SK-N-SH treated with all-trans-retinoic acid at 6 μM for 48 hours (cell line): ENCODE data around the gene MREG.
"Not testable (repeated sequence)": the region's sequence is repeated elsewhere in the genome, so short reads cannot be mapped to it uniquely, and the experiment has no call there.

Source experiments
- ARNTL ChIP-seq: fragments of 450-650 bp; formaldehyde crosslinking; IDR thresholded peaks from 2 replicates; pipeline ENCODE4 v1.5.0; 2020; ENCODE audit warnings: low read depth, mild to moderate bottlenecking, moderate library complexity, borderline replicate concordance
- BACH2 ChIP-seq: fragments of 250-450 bp; sonication (Bioruptor Pico); IDR thresholded peaks from 2 replicates; pipeline ENCODE4 v1.9.0; 2021; ENCODE audit warnings: mild to moderate bottlenecking, borderline replicate concordance
- CSDC2 ChIP-seq: fragments of 250-450 bp; sonication (Bioruptor Pico); IDR thresholded peaks from 2 replicates; pipeline ENCODE4 v1.5.0; 2020; ENCODE audit warnings: mild to moderate bottlenecking, moderate library complexity
- ESRRG ChIP-seq: fragments of 250-450 bp; sonication (Bioruptor Pico); IDR thresholded peaks from 2 replicates; pipeline ENCODE4 v1.6.1; 2021; ENCODE audit warnings: mild to moderate bottlenecking
- GLIS3 ChIP-seq: fragments of 250-450 bp; sonication (Bioruptor Pico); IDR thresholded peaks from 2 replicates; pipeline ENCODE4 v1.5.0; 2020; ENCODE audit warnings: mild to moderate bottlenecking, moderate library complexity
- RARB ChIP-seq: fragments of 250-450 bp; sonication (Bioruptor Pico); IDR thresholded peaks from 2 replicates; pipeline ENCODE4 v1.8.0; 2021; ENCODE audit warnings: mild to moderate bottlenecking, moderate library complexity
- TOX ChIP-seq: fragments of 250-450 bp; sonication (Bioruptor Pico); IDR thresholded peaks from 2 replicates; pipeline ENCODE4 v1.8.0; 2021; ENCODE audit warnings: mild to moderate bottlenecking, moderate library complexity, borderline replicate concordance
- ZFP3 ChIP-seq: fragments of 250-450 bp; sonication (Bioruptor Pico); IDR thresholded peaks from 2 replicates; pipeline ENCODE4 v1.5.0; 2020; ENCODE audit warnings: mild to moderate bottlenecking, moderate library complexity
- ZFP30 ChIP-seq: fragments of 450-650 bp; formaldehyde crosslinking; IDR thresholded peaks from 2 replicates; pipeline ENCODE4 v1.5.0; 2022; ENCODE audit warnings: mild to moderate bottlenecking, moderate library complexity
- TF ChIP-seq, protein P1 (sequence below): fragments of 250-450 bp; sonication (Bioruptor Pico); IDR thresholded peaks from 2 replicates; pipeline ENCODE4 v1.8.0; 2020; ENCODE audit warnings: mild to moderate bottlenecking, moderate library complexity, borderline replicate concordance
- TF ChIP-seq, protein P2 (sequence below): fragments of 250-450 bp; sonication (Bioruptor Pico); IDR thresholded peaks from 2 replicates; pipeline ENCODE4 v1.5.1; 2021; ENCODE audit warnings: mild to moderate bottlenecking, moderate library complexity

DNA sequence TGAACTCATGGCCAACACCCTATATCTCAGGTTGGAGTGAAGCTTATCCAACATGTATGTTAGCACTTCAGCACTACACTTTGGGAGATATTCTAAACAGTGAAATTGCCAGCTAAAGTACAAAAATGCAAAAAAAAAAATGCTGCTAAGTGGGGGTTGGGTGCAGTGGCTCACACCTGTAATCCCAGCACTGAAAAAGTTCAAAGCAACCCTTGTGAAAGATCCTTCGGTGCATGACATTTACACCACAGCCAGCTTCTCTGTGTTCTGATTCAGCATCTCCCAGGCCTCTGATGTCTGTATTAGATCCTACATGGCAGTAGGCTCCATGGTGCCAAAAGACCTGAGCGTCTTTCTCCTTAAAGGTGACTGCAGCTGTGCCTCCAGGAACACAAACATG lies 4.1 kb downstream of the MREG start:
- TF ChIP-seq, protein P1, sequence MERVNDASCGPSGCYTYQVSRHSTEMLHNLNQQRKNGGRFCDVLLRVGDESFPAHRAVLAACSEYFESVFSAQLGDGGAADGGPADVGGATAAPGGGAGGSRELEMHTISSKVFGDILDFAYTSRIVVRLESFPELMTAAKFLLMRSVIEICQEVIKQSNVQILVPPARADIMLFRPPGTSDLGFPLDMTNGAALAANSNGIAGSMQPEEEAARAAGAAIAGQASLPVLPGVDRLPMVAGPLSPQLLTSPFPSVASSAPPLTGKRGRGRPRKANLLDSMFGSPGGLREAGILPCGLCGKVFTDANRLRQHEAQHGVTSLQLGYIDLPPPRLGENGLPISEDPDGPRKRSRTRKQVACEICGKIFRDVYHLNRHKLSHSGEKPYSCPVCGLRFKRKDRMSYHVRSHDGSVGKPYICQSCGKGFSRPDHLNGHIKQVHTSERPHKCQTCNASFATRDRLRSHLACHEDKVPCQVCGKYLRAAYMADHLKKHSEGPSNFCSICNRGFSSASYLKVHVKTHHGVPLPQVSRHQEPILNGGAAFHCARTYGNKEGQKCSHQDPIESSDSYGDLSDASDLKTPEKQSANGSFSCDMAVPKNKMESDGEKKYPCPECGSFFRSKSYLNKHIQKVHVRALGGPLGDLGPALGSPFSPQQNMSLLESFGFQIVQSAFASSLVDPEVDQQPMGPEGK (CRISPR knock-in tag): not testable (repeated sequence)
- TF ChIP-seq ARNTL (CRISPR knock-in tag); CSDC2 (CRISPR knock-in tag); TOX (CRISPR knock-in tag); BACH2 (CRISPR knock-in tag); ZFP30; ZFP3 (CRISPR knock-in tag); RARB (CRISPR knock-in tag); GLIS3 (CRISPR knock-in tag); ESRRG (CRISPR knock-in tag): not testable (repeated sequence)
- TF ChIP-seq, protein P2, sequence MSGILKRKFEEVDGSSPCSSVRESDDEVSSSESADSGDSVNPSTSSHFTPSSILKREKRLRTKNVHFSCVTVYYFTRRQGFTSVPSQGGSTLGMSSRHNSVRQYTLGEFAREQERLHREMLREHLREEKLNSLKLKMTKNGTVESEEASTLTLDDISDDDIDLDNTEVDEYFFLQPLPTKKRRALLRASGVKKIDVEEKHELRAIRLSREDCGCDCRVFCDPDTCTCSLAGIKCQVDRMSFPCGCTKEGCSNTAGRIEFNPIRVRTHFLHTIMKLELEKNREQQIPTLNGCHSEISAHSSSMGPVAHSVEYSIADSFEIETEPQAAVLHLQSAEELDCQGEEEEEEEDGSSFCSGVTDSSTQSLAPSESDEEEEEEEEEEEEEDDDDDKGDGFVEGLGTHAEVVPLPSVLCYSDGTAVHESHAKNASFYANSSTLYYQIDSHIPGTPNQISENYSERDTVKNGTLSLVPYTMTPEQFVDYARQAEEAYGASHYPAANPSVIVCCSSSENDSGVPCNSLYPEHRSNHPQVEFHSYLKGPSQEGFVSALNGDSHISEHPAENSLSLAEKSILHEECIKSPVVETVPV (CRISPR knock-in tag): not testable (repeated sequence)
